ENCODE results near the gene GABRR2. TPM values are rescaled to one million over a fixed set of nuclear protein-coding genes. Genes with fewer than 3 reads are reported as not detected.

GABRR2 gene
- total RNA-seq = under 1 TPM in 1 of 4 donors, not detected in 3; 0.89 TPM

GRCh38 chr6:89315249-89315885, at the start of gene GABRR2:
Gene GABRR2, minus strand, starts transcription at chr6:89315299. Its CDS starts 134 bp downstream, at chr6:89315165.
- WGBS = 94% methylated on average over 6 of the region's 6 CpGs
- H3K27me3 ChIP-seq = no peaks in the 10 kb centered on the region
- no peak for TF ChIP-seq POLR2A (IDR thresholded peaks at IDR 0.05)
- TF ChIP-seq EP300 (IDR thresholded peaks at IDR 0.05) = no peak
- TF ChIP-seq POLR2AphosphoS5 (IDR thresholded peaks at IDR 0.05) = no peak
- TF ChIP-seq CTCF (IDR thresholded peaks at IDR 0.05) = no peak
- H3K36me3 ChIP-seq = no peaks in the 10 kb centered on the region
- DNase-seq (ENCODE audit: low spot score in 2 of 2) = no peak
- H3K4me3 ChIP-seq = no peak within 1 kb of the TSS
- H3K9me3 ChIP-seq = no peaks in the 10 kb centered on the region
- H3K4me1 ChIP-seq = peaks cover 28% of the 10 kb centered on the region
- H3K27ac ChIP-seq = no peak within 1 kb of the TSS

GRCh38 chr6:89364586-89364985, 49.5 kb upstream of the GABRR2 start:
- H3K4me3 ChIP-seq = no peak overlapping the region
- no peaks in the 10 kb centered on the region for H3K9me3 ChIP-seq
- no peaks in the 10 kb centered on the region for H3K36me3 ChIP-seq
- H3K4me1 ChIP-seq = peaks cover 4% of the 10 kb centered on the region
- TF ChIP-seq POLR2A (IDR thresholded peaks at IDR 0.05) (no peak), EP300 (IDR thresholded peaks at IDR 0.05) (no peak), CTCF (IDR thresholded peaks at IDR 0.05) (no peak), POLR2AphosphoS5 (IDR thresholded peaks at IDR 0.05) (no peak)
- no peaks in the 10 kb centered on the region for H3K27me3 ChIP-seq
- H3K27ac ChIP-seq = no peak overlapping the region
- no peak for DNase-seq (ENCODE audit: low spot score in 2 of 2)

- Histone ChIP-seq H3K27ac (no peak overlapping the region), H3K4me3 (no peak overlapping the region), H3K27me3 (no peaks in the 10 kb centered on the region), H3K36me3 (no peaks in the 10 kb centered on the region), H3K9me3 (no peaks in the 10 kb centered on the region), H3K4me1 (no peaks in the 10 kb centered on the region)
- TF ChIP-seq POLR2A (IDR thresholded peaks at IDR 0.05) = no peak
- TF ChIP-seq CTCF (IDR thresholded peaks at IDR 0.05) = no peak
- TF ChIP-seq EP300 (IDR thresholded peaks at IDR 0.05) = no peak
- no peak for TF ChIP-seq POLR2AphosphoS5 (IDR thresholded peaks at IDR 0.05)
- DNase-seq (ENCODE audit: low spot score in 2 of 2) = no peak
- WGBS = 68% methylated on average over 2 of the region's 2 CpGs
Observed at GRCh38 chr6:89361171-89361570, 46.1 kb upstream of the GABRR2 start.

GRCh38 chr6:89360415-89360999, 45.4 kb upstream of the GABRR2 start:
- no peak for DNase-seq (ENCODE audit: low spot score in 2 of 2)
- WGBS = 86% methylated on average over 2 of the region's 2 CpGs
- no peaks in the 10 kb centered on the region for H3K27me3 ChIP-seq
- H3K4me3 ChIP-seq = no peak overlapping the region
- H3K9me3 ChIP-seq = no peaks in the 10 kb centered on the region
- TF ChIP-seq POLR2AphosphoS5 (IDR thresholded peaks at IDR 0.05) (no peak), CTCF (IDR thresholded peaks at IDR 0.05) (no peak), POLR2A (IDR thresholded peaks at IDR 0.05) (no peak)
- no peaks in the 10 kb centered on the region for H3K36me3 ChIP-seq
- no peak overlapping the region for H3K27ac ChIP-seq
- H3K4me1 ChIP-seq = no peaks in the 10 kb centered on the region

GRCh38 chr6:89359561-89359960, 44.5 kb upstream of the GABRR2 start:
- Histone ChIP-seq H3K36me3 (no peaks in the 10 kb centered on the region), H3K9me3 (no peaks in the 10 kb centered on the region), H3K27me3 (no peaks in the 10 kb centered on the region), H3K27ac (no peak overlapping the region), H3K4me1 (no peaks in the 10 kb centered on the region), H3K4me3 (no peak overlapping the region)
- TF ChIP-seq CTCF (IDR thresholded peaks at IDR 0.05) (no peak), EP300 (IDR thresholded peaks at IDR 0.05) (no peak), POLR2A (IDR thresholded peaks at IDR 0.05) (no peak), POLR2AphosphoS5 (IDR thresholded peaks at IDR 0.05) (no peak)
- DNase-seq (ENCODE audit: low spot score in 2 of 2) = no peak
- 21% methylated on average over 1 of the region's 1 CpG for WGBS
